Amniotic epithelial cell (primary cell): Measurements from ENCODE around the gene ZFTA.

Experiments
- DNase-seq: peaks from one replicate; pipeline ENCODE4 v3.0.0-alpha.2; 2010; ENCODE audit warnings: low read depth

ZFTA gene

DNA sequence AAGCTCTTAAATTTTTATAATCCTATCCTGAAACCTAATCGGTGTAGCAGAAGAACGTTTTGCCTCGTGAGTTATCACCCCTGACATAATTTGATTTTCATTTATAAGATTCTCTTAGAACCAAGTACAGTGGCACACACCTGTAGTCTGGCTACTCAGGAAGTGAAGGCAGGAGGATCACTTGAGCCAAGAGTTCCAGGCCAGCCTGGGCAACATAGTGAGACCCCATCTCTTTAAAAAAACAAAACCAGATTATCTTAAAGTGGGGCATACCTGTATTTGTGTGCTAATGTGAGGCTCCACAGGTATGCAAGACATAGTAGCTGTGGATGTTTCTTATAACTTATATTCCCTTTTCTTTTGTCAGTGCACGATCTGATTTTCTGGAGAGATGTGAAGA is 19.0 kb downstream of the ZFTA start:
- DNase-seq = no peak

DNA sequence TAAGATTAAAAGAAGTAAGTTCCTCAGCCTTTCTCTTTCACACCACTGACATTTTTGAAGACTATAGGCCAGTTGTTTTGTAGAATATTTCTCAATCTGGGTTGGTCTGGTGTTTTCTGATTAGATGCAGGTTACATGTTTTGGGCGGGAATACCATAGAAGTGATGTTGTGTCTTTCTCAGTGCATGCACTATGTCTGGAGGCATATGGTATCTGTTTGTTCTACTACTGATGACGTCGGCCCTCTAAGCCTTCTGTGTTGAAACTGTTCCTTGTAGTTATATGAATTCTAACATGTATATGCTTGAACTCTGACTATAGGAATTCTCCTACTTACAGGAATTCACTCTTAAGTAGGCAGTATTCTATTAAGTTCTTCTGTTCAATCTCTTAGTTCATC is 21.6 kb downstream of the ZFTA start:
- DNase-seq = peak; percentile 90

DNA sequence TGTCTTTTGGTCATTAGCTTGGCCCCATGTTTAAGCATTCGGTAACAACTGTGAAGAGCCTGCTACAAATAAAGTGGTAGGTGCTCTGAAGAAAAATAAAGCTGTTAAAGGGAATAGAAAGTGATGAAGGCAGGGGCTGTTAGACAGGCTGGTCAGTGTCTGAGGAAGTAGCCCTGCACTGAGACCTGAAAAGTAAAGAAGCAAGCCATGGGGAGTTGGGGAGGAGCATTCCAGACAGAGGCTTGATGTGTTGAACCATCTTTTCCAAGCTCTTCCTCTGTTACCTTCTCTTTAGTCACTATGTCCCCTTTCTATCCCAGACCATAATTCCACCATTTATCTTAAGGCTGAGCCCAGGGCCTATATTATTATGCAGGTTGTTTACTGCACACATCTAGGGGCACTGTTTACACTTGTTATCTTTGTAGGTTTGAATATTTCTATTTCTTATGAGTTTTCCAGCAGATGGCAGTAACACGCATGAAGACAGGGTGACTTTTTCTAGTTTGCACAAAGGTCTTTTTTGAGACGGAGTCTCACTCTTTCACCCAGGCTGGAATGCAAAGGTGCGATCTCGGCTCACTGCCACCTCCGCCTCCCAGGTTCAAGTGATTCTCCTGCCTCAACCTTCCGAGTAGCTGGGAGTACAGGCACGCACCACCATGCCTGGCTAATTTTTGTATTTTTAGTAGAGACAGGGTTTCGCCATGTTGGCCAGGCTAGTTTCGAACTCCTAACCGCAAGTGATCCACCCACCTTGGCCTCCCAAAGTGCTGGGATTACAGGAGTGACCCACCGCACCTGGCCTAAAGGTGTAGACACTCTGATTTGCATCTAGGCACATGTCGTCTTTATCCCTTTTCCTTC is 23.0 kb downstream of the ZFTA start:
- peak; percentile 30 for DNase-seq

DNA sequence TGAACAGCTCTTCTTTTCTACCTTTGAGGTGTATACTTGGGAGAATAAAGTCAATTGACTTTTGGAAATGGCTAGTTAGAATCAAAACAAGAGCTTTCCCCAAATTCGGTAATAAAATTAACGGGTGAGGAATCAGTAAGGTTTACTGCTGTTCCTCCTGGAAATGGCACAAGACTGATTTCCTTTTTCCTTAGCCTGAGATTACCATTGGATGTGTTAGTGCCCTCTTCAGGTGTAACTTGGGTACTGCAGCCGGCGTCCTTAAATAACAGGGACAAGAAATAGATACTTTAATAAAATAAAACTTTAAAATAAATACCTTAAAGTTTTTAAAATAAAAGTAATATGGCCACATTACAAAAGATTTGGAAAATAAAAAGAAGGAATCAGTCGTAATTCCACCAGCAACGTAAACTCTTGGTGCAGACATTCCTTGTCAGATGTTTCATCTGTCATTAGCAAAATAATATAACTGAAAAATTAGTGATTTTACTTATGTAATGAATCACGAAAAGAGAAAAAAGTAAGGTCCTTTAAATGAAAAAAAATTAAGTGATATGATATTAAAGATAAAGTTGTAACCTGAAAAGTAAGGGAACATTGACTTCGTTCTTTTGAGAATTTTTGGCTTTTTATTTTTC is 29.7 kb downstream of the ZFTA start:
- DNase-seq = peak; percentile 73

DNA sequence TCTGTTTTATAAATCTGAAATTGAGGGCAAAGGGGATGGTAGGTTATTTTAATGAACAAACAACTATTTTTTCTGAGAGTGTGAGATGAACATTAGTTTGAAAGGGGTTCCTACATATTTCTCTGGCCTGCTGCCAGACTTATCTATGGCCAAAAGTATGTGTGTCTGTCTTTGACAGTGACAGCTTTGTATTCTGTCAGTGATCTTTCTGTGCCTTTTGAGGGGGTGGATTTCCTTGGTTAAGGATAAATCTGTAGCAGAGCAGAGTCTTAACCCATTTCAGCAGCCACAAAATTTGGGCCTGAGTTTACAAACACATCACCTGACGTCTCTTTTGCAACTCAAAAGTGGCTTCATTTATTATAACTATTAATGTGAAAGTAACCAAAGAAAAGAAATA is 30.9 kb downstream of the ZFTA start:
- DNase-seq = no peak

DNA sequence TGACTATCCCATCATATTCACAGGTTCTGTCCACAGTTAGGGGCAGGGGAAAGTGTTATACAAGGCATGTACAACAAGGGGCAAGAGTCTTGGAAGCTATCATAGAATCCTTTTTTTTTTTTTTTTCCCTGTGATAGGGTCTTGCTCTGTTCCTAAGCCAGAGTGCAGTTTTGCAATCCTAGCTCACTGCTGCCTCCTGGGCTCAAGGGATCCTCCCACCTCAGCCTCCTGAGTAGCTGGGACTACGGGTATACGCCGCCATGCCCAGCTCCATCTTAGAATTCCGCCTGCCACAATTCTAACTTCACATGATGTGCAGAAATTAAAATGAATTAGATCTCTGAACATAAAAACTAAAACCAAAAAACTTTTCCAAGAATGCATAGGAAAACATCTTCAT is 31.7 kb downstream of the ZFTA start:
- DNase-seq = peak; percentile 14

DNA sequence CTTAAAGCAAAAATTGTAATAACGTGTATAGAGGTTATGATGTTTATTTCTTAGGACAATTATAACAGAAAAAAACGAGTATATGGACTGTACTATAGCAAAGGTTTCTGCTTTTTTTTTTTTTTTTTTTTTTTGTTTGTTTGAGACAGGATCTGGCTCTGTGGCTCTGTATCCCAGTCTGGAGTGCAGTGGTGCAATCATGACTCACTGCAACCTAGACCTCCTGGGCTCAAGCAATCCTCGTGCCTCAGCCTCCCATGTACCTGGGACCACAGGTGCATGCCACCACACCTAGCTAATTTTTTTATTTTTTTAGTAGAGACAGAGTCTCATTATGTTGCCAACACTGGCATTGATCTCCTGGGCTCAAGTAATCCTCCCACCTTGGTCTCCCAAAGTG is 39.2 kb downstream of the ZFTA start:
- DNase-seq = no peak

DNA sequence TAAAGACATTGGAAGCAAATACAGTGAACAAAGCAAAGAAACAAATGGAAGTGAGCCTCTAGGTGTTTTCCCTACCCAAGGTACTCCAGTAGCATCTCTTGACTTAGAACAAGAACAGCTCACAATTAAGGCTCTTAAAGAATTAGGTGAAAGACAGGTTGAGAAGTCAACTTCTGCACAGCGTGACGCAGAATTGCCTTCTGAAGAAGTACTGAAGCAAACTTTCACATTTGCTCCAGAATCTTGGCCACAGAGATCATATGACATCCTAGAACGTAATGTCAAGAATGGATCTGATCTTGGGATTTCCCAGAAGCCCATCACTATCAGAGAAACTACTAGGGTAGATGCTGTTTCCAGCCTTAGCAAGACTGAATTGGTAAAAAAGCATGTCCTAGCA is 48.0 kb downstream of the ZFTA start:
- DNase-seq = no peak

DNA sequence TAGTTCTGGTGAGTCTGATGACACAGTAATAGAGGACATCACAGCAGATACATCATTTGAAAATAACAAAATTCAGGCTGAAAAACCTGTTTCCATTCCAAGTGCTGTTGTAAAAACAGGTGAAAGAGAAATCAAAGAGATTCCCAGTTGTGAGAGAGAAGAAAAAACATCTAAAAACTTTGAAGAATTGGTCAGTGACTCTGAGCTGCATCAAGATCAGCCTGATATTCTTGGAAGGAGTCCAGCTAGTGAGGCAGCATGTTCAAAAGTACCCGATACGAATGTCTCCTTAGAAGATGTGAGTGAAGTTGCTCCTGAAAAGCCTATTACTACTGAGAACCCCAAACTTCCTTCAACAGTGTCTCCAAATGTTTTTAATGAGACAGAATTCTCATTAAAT is 48.6 kb downstream of the ZFTA start:
- peak; percentile 54 for DNase-seq

DNA sequence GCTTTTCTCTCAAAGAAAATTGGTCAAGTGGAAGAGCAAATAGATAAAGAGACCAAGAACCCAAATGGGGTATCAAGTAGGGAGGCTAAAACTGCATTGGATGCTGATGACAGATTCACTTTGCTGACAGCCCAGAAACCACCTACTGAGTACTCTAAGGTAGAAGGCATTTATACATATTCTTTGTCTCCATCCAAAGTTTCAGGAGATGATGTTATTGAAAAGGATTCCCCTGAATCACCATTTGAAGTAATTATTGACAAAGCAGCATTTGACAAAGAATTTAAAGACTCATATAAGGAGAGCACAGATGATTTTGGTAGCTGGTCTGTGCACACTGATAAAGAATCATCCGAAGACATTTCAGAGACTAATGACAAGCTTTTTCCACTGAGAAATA is 49.6 kb downstream of the ZFTA start:
- DNase-seq = no peak
